ENCODE measurements around the gene TRAF5. TPM values are rescaled to one million over a fixed set of nuclear protein-coding genes. Genes with fewer than 3 reads are reported as not detected.

Gene TRAF5
- total and polyA plus RNA-seq, 2 of the 4 experiments (the other 2 are of a cell fraction) = 10.0 to 14.7 TPM

GRCh38 chr1:211337430-211338223 is 11.0 kb downstream of the TRAF5 start:
- H3K4ac ChIP-seq (ENCODE audit: low read depth, low read length) = no peak overlapping the region
- H3K18ac ChIP-seq (ENCODE audit: low read depth, low read length) = no peak overlapping the region
- ATAC-seq (ENCODE audit: low read depth) (no peak), DNase-seq (no peak)
- H4K8ac ChIP-seq (ENCODE audit: low read depth in 2 of 2, low read length in 2 of 2) = no peak overlapping the region
- no peak overlapping the region for H3K56ac ChIP-seq (ENCODE audit: extremely low read depth, insufficient read depth, low read length)
- H3K79me1 ChIP-seq (ENCODE audit: low read depth in 1 of 2, low read length in 2 of 2) = peaks cover 33 to 77% of the 10 kb centered on the region in 2 experiments
- H3K9ac ChIP-seq (ENCODE audit: low read depth, low read length) = no peak overlapping the region
- no TSS peak for BruUV-seq (replicated peaks)
- 79% methylated on average over 6 of the region's 7 CpGs; no CpG with 5 or more reads in 1 of the 2 experiments for WGBS, 2 experiments (ENCODE audit: extremely low coverage in 2 of 2, insufficient read length in 1 of 2)
- intact Hi-C loops (cut with micrococcal nuclease) = no loop called here
- H3K4me2 ChIP-seq (ENCODE audit: low read depth, low read length) = no peak overlapping the region
- H3K4me1 ChIP-seq (ENCODE audit: control insufficient read depth, insufficient read depth, low read length) = peaks cover 9% of the 10 kb centered on the region
- H2AK9ac ChIP-seq (replicated peaks; ENCODE audit: low read depth, low read length, poor library complexity) = no peak overlapping the region
- in situ Hi-C loops (cut with MboI; ENCODE audit: low sequenced_read_pairs) = no loop called here
- H4K5ac ChIP-seq (ENCODE audit: low read depth, low read length) = no peak overlapping the region
- H3K27ac ChIP-seq (ENCODE audit: insufficient read depth, low read length) = no peak overlapping the region
- H3K23ac ChIP-seq (ENCODE audit: low read depth, low read length) = no peak overlapping the region
- peaks cover 74% of the 10 kb centered on the region for H4K20me1 ChIP-seq (ENCODE audit: insufficient read depth, low read length)
- no peaks in the 10 kb centered on the region for H3K9me3 ChIP-seq (ENCODE audit: control insufficient read depth, insufficient read depth, low read length)
- no peaks in the 10 kb centered on the region for H3K27me3 ChIP-seq (ENCODE audit: control insufficient read depth, insufficient read depth, low read length)
- no peak overlapping the region for H2AK5ac ChIP-seq (ENCODE audit: low read depth, low read length)
- no peak overlapping the region for H3K4me3 ChIP-seq (ENCODE audit: insufficient read depth, low read depth, low read length)
- H3K36me3 ChIP-seq (ENCODE audit: control insufficient read depth, insufficient read depth, low read length) = 0 out of 2 replicates have a peak, but pooled peaks cover 1% of the 10 kb centered on the region
- no peak overlapping the region for H2BK15ac ChIP-seq (ENCODE audit: low read depth, low read length)
- H4K91ac ChIP-seq (ENCODE audit: insufficient read depth, low read depth, low read length) = no peak overlapping the region
- H2BK20ac ChIP-seq (ENCODE audit: low read depth, low read length) = no peak overlapping the region
- dilution Hi-C loops (cut with HindIII; ENCODE audit: low sequenced_read_pairs, unreplicated experiment) = no loop called here
- peaks cover 30% of the 10 kb centered on the region for H3K9me1 ChIP-seq (ENCODE audit: insufficient read depth, low read length)
- H2AFZ ChIP-seq (replicated peaks; ENCODE audit: low read length, poor library complexity) = no peak overlapping the region
- no peak for TF ChIP-seq RFX5 (IDR thresholded peaks at IDR 0.05; ENCODE audit: low read depth, low read length)
- no peak for TF ChIP-seq RCOR1 (IDR thresholded peaks at IDR 0.05; ENCODE audit: insufficient replicate concordance, low read length)
- no peak for TF ChIP-seq MAZ (IDR thresholded peaks at IDR 0.05; ENCODE audit: borderline replicate concordance, low read depth, low read length)
- no peak for TF ChIP-seq CHD1 (IDR thresholded peaks at IDR 0.05; ENCODE audit: low read depth, low read length)
- no peak for TF ChIP-seq CTCF (conservative IDR thresholded peaks at IDR 0.05; ENCODE audit: low read depth, low read length)
- TF ChIP-seq FOS (IDR thresholded peaks at IDR 0.05; ENCODE audit: low read depth, low read length) = no peak
- no peak for TF ChIP-seq USF2 (IDR thresholded peaks at IDR 0.05; ENCODE audit: low read depth, low read length)
- TF ChIP-seq SMC3 (IDR thresholded peaks at IDR 0.05; ENCODE audit: low read depth, low read length) = no peak
- no peak for TF ChIP-seq CEBPB (IDR thresholded peaks at IDR 0.05; ENCODE audit: low read depth, low read length)
- TF ChIP-seq ELK1 (IDR thresholded peaks at IDR 0.05; ENCODE audit: borderline replicate concordance, low read depth, low read length) = no peak
- no peak for TF ChIP-seq MXI1 (IDR thresholded peaks at IDR 0.05; ENCODE audit: borderline replicate concordance, low read depth, low read length)
- TF ChIP-seq NFE2L2 (IDR thresholded peaks at IDR 0.05; ENCODE audit: low read depth, low read length) = no peak
- no peak for TF ChIP-seq BHLHE40 (IDR thresholded peaks at IDR 0.05; ENCODE audit: low read depth, low read length)
- no peak for TF ChIP-seq RAD21 (IDR thresholded peaks at IDR 0.05; ENCODE audit: low read length)
- no peak for TF ChIP-seq POLR2A (IDR thresholded peaks at IDR 0.05; ENCODE audit: low read depth, low read length)
- TF ChIP-seq MAFK (IDR thresholded peaks at IDR 0.05; ENCODE audit: low read depth, low read length) = no peak
- POLR2A ChIA-PET (ENCODE audit: unreplicated experiment) = no interaction called here
- CTCF ChIA-PET = no interaction called here
- no peak overlapping the region for H2BK120ac ChIP-seq (ENCODE audit: low read depth, low read length)
- H3K14ac ChIP-seq (replicated peaks; ENCODE audit: low read depth, low read length) = no peak overlapping the region
- H2BK5ac ChIP-seq (ENCODE audit: low read depth, low read length, poor library complexity, severe bottlenecking) = no peak overlapping the region
